Measurements from ENCODE around the gene CNTN2. TPM values are rescaled to one million over a fixed set of nuclear protein-coding genes. Genes with fewer than 3 reads are reported as not detected.
A peak's percentile ranks its signal among the peaks of the same experiment; 100 is the strongest.

CNTN2 gene
- total and polyA plus RNA-seq, 2 of the 8 experiments (the other 6 are each of a cell fraction or from before 2014, with no cell fraction given) = 1.2 to 3.9 TPM

DNA sequence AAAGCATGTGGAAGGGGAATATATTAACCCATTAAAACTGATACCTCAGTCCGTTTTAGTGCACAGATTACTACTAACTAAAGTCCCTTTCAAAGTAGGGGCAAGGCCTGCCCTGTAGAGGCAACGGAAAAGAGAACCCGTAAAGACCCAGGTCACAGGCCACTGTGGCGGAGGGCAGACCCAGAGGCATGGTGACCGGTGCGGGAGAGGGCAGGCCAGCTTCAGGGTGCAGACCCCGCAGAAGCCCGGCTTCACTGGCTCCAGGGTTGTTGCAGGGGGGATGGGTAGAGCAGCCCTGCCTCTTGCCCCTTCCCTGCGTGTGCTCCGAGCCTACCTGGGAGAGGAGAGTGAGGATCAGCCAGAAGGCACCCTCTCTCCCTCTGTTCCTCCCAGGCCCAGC lies 17.7 kb downstream of the CNTN2 start:
- H3K9me3 ChIP-seq (ENCODE audit: insufficient read depth in 2 of 2, low read depth in 1 of 2, low read length in 1 of 2) = no peaks in the 10 kb centered on the region
- H3K4me3 ChIP-seq (ENCODE audit: extremely low read depth in 1 of 4, insufficient read depth in 2 of 4, low read depth in 3 of 4, low read length in 4 of 4) = no peak overlapping the region
- H2BK15ac ChIP-seq (ENCODE audit: low read length) = peak overlapping the region; percentile 90
- H2BK20ac ChIP-seq (ENCODE audit: low read length) = no peak overlapping the region
- CTCF ChIA-PET (ENCODE audit: partially characterized antibody) = interaction anchor here (0.6 to 38.9 kb wide), 32 partner anchors 10 to 525 kb away, joined by 3 to 1336 read pairs (median 7); partner anchors contain the start of gene CNTN2
- H3K4me1 ChIP-seq (replicated peaks in 1 of 4; ENCODE audit: control insufficient read depth in 3 of 4, insufficient read depth in 4 of 4, low read length in 3 of 4) = peaks cover 0 to 4% (median 2%) of the 10 kb centered on the region in 4 experiments; a peak in 4 of 7 replicates
- no peak overlapping the region for H2AFZ ChIP-seq (ENCODE audit: low read length)
- no peak overlapping the region; the same call in 1 of the 2 replicates for H2BK12ac ChIP-seq (ENCODE audit: low read depth, low read length)
- no peak overlapping the region for H3K9ac ChIP-seq (replicated peaks in 1 of 4; ENCODE audit: extremely low read depth in 1 of 4, low read depth in 3 of 4, low read length in 3 of 4)
- H3K27ac ChIP-seq (ENCODE audit: low read depth, low read length) = no peak overlapping the region
- H3K23me2 ChIP-seq (ENCODE audit: low read depth, low read length) = no peaks in the 10 kb centered on the region
- peak overlapping the region; percentile 28; the same call in 1 of the 2 replicates for H4K8ac ChIP-seq (ENCODE audit: extremely low read depth, insufficient read depth, low read length)
- H3K14ac ChIP-seq (ENCODE audit: insufficient read length) = no peak overlapping the region
- H3K36me3 ChIP-seq (ENCODE audit: control insufficient read depth in 2 of 4, insufficient read depth in 4 of 4, low read length in 3 of 4) = no peaks in the 10 kb centered on the region
- H3K56ac ChIP-seq (replicated peaks; ENCODE audit: insufficient read length, low read depth, low read length) = no peak overlapping the region
- H3K23ac ChIP-seq (ENCODE audit: insufficient read length) = no peak overlapping the region
- H3K4me2 ChIP-seq (ENCODE audit: insufficient read depth in 1 of 2, low read depth in 2 of 2, low read length in 2 of 2) = no peak overlapping the region
- no peak overlapping the region for H3K18ac ChIP-seq (ENCODE audit: extremely low read depth, low read length)
- 89% methylated on average over 10 of the region's 10 CpGs; no CpG with 5 or more reads in 1 of the 2 experiments for WGBS, 2 experiments (ENCODE audit: extremely low coverage in 1 of 2, insufficient coverage in 1 of 2, insufficient read length in 1 of 2, insufficient replicate concordance in 2 of 2, low coverage in 1 of 2, low lambda C conversion rate in 2 of 2, missing lambda C conversion rate in 1 of 2)
- no peaks in the 10 kb centered on the region for H3K27me3 ChIP-seq (replicated peaks in 1 of 4; ENCODE audit: control insufficient read depth in 3 of 4, extremely low read depth in 1 of 4, insufficient read depth in 3 of 4, low read length in 3 of 4)
- DNase-seq (ENCODE audit: low read depth in 1 of 2, low spot score in 2 of 2) = no peak
- no peak overlapping the region for H2AK5ac ChIP-seq (ENCODE audit: low read depth, low read length)
- no peak overlapping the region for H2BK5ac ChIP-seq (ENCODE audit: low read depth, low read length)
- H4K20me1 ChIP-seq (replicated peaks in 1 of 2; ENCODE audit: control insufficient read depth in 1 of 2, insufficient read depth in 2 of 2, low read length in 2 of 2) = no peaks in the 10 kb centered on the region
- H4K5ac ChIP-seq (ENCODE audit: insufficient read length, low read depth, low read length) = no peak overlapping the region
- no peak for FAIRE-seq
- POLR2A ChIA-PET (ENCODE audit: partially characterized antibody) = interaction anchor here (0.8 to 2.5 kb wide), 3 partner anchors 58 to 69 kb away, joined by 3 to 6 read pairs (median 6); no protein-coding TSS in a partner anchor
- H2BK120ac ChIP-seq (replicated peaks; ENCODE audit: low read depth, low read length) = no peak overlapping the region
- peak overlapping the region; percentile 78 for H4K91ac ChIP-seq (replicated peaks; ENCODE audit: insufficient read length, low read length)
- no peaks in the 10 kb centered on the region for H3K79me1 ChIP-seq (ENCODE audit: low read depth, low read length)
- H3K79me2 ChIP-seq (ENCODE audit: control insufficient read depth in 1 of 2, insufficient read depth in 2 of 2, low read length in 2 of 2) = no peaks in the 10 kb centered on the region
- H3K4ac ChIP-seq (replicated peaks; ENCODE audit: insufficient read length, low read depth, low read length) = no peak overlapping the region
- TF ChIP-seq NRF1 (IDR thresholded peaks at IDR 0.05; ENCODE audit: low read depth, low read length) (no peak), BACH1 (IDR thresholded peaks at IDR 0.05; ENCODE audit: low read length) (no peak), TAF7 (optimal IDR thresholded peaks at IDR 0.05; ENCODE audit: borderline replicate concordance, low read depth, low read length) (no peak), RBBP5 (IDR thresholded peaks at IDR 0.05; ENCODE audit: borderline replicate concordance, low read depth, low read length) (no peak), PHF8 (conservative IDR thresholded peaks at IDR 0.05; ENCODE audit: low read depth, low read length) (no peak), CHD1 (IDR thresholded peaks at IDR 0.05; ENCODE audit: low read depth, low read length) (no peak), RAD21 (IDR thresholded peaks at IDR 0.05 in 1 of 2, conservative IDR thresholded peaks at IDR 0.05 in 1 of 2; ENCODE audit: low read depth in 2 of 2, low read length in 2 of 2) (no peak), HDAC6 (IDR thresholded peaks at IDR 0.05; ENCODE audit: low read depth, low read length) (no peak), FOSL1 (IDR thresholded peaks at IDR 0.05; ENCODE audit: insufficient read depth, low read depth, low read length) (no peak), TEAD4 (IDR thresholded peaks at IDR 0.05; ENCODE audit: low read depth, low read length) (no peak), SIRT6 (IDR thresholded peaks at IDR 0.05; ENCODE audit: low read length) (no peak), POLR2AphosphoS5 (IDR thresholded peaks at IDR 0.05; ENCODE audit: low read depth, low read length) (no peak), CREB1 (IDR thresholded peaks at IDR 0.05) (no peak)

All from H1 (cell line).